Liver (tissue), 3 donors: Measurements from ENCODE around the gene NADSYN1.

Experiments used
- CTCF ChIP-seq: fragments of 150-350 bp; IDR thresholded peaks from 2 replicates; pipeline ENCODE4 v1.5.1; 2017; ENCODE audit warnings: improper control_type of control experiment, low read depth, low read length; ENCODE audit not compliant: missing input control
- EGR1 ChIP-seq, 2 donors: IDR thresholded peaks; 2 replicates each; pipeline ENCODE4 v1.6.1; 2016 to 2018; ENCODE audit warnings: antibody characterized with exemption in 2 of 2, low read depth in 2 of 2
- RAD21 ChIP-seq, 2 donors: IDR thresholded peaks; 2 replicates each; pipeline ENCODE4 v1.6.1; 2016; ENCODE audit warnings: antibody characterized with exemption in 2 of 2, mild to moderate bottlenecking in 2 of 2
- YY1 ChIP-seq: IDR thresholded peaks from 2 replicates; pipeline ENCODE4 v1.6.1; 2016; ENCODE audit warnings: antibody characterized with exemption, mild to moderate bottlenecking
- TF ChIP-seq, protein P1 (sequence below): IDR thresholded peaks from 2 replicates; pipeline ENCODE4 v1.6.1; 2016; ENCODE audit warnings: antibody characterized with exemption
- TF ChIP-seq, protein P2 (sequence below): IDR thresholded peaks from 2 replicates; pipeline ENCODE4 v1.6.1; 2016; ENCODE audit warnings: antibody characterized with exemption
- donor health status: healthy.
- donor health status: healthy.

GRCh38 chr11:71501071-71501985, 48.3 kb downstream of the NADSYN1 start:
- no peak for TF ChIP-seq YY1
- no peak for TF ChIP-seq RAD21 (IDR thresholded peaks at IDR 0.05)
- no peak for TF ChIP-seq EGR1 (IDR thresholded peaks at IDR 0.05; ENCODE audit: low read depth in 2 of 2)
- TF ChIP-seq CTCF, result no peak
- TF ChIP-seq, protein P1, sequence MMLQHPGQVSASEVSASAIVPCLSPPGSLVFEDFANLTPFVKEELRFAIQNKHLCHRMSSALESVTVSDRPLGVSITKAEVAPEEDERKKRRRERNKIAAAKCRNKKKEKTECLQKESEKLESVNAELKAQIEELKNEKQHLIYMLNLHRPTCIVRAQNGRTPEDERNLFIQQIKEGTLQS, result no peak
- TF ChIP-seq, protein P2, sequence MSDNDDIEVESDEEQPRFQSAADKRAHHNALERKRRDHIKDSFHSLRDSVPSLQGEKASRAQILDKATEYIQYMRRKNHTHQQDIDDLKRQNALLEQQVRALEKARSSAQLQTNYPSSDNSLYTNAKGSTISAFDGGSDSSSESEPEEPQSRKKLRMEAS, result no peak
